NCI-H2196 treated with DMSO at 0.1 percent for 48 hours (cell line): ENCODE measurements around the gene HBA1.
"Not testable (repeated sequence)": the region's sequence is repeated elsewhere in the genome, so short reads cannot be mapped to it uniquely, and the experiment has no call there.

Experiments used
- DNase-seq: peaks from one replicate; lab custom pipeline; 2025; ENCODE audit not compliant: unreplicated experiment; lab: John Stamatoyannopoulos, UW

Gene HBA1

GRCh38 chr16:159136-159849 is 17.2 kb upstream of the HBA1 start:
- DNase-seq, result no peak

- DNase-seq, result not testable (repeated sequence)
Observed at GRCh38 chr16:160242-160641, 16.2 kb upstream of the HBA1 start.

- DNase-seq, result no peak
Observed at GRCh38 chr16:160691-161190, 15.7 kb upstream of the HBA1 start.

- no peak for DNase-seq
Observed at GRCh38 chr16:162271-162991, 14.0 kb upstream of the HBA1 start.

GRCh38 chr16:163139-163538 is 13.3 kb upstream of the HBA1 start:
- DNase-seq, result not testable (repeated sequence)

- not testable (repeated sequence) for DNase-seq
Observed at GRCh38 chr16:163696-164095, 12.8 kb upstream of the HBA1 start.

GRCh38 chr16:164134-164823 is 12.2 kb upstream of the HBA1 start:
- DNase-seq, result not testable (repeated sequence)

- no peak for DNase-seq
Observed at GRCh38 chr16:164827-165538, 11.5 kb upstream of the HBA1 start.

GRCh38 chr16:165539-166374 is 10.7 kb upstream of the HBA1 start, which contains the start of gene HBM:
HBM (plus strand) TSS chr16:165978; CDS start chr16:165998, 20 bp downstream.
- DNase-seq, result no peak

- no peak for DNase-seq
Observed at GRCh38 chr16:166375-167121, 9.9 kb upstream of the HBA1 start.

GRCh38 chr16:167122-167690 is 9.3 kb upstream of the HBA1 start:
- DNase-seq, result no peak

- no peak for DNase-seq
Observed at GRCh38 chr16:168424-168823, 8.1 kb upstream of the HBA1 start.

- DNase-seq, result no peak
Observed at GRCh38 chr16:169014-169413, 7.5 kb upstream of the HBA1 start.

- DNase-seq, result not testable (repeated sequence)
Observed at GRCh38 chr16:170088-170507, 6.4 kb upstream of the HBA1 start.

GRCh38 chr16:170788-171187 is 5.7 kb upstream of the HBA1 start:
- no peak for DNase-seq

GRCh38 chr16:172374-172941 is 4.0 kb upstream of the HBA1 start, which contains the start of gene HBA2:
HBA2 (plus strand) TSS chr16:172876; CDS start chr16:172913, 37 bp downstream.
- DNase-seq, result not testable (repeated sequence)

GRCh38 chr16:173211-173854 is 3.1 kb upstream of the HBA1 start:
- DNase-seq, result not testable (repeated sequence)
